ENCODE results near the gene SOBP.
"Not testable (repeated sequence)": the region's sequence is repeated elsewhere in the genome, so short reads cannot be mapped to it uniquely, and the experiment has no call there.

SOBP gene, protein sequence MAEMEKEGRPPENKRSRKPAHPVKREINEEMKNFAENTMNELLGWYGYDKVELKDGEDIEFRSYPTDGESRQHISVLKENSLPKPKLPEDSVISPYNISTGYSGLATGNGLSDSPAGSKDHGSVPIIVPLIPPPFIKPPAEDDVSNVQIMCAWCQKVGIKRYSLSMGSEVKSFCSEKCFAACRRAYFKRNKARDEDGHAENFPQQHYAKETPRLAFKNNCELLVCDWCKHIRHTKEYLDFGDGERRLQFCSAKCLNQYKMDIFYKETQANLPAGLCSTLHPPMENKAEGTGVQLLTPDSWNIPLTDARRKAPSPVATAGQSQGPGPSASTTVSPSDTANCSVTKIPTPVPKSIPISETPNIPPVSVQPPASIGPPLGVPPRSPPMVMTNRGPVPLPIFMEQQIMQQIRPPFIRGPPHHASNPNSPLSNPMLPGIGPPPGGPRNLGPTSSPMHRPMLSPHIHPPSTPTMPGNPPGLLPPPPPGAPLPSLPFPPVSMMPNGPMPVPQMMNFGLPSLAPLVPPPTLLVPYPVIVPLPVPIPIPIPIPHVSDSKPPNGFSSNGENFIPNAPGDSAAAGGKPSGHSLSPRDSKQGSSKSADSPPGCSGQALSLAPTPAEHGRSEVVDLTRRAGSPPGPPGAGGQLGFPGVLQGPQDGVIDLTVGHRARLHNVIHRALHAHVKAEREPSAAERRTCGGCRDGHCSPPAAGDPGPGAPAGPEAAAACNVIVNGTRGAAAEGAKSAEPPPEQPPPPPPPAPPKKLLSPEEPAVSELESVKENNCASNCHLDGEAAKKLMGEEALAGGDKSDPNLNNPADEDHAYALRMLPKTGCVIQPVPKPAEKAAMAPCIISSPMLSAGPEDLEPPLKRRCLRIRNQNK

DNA sequence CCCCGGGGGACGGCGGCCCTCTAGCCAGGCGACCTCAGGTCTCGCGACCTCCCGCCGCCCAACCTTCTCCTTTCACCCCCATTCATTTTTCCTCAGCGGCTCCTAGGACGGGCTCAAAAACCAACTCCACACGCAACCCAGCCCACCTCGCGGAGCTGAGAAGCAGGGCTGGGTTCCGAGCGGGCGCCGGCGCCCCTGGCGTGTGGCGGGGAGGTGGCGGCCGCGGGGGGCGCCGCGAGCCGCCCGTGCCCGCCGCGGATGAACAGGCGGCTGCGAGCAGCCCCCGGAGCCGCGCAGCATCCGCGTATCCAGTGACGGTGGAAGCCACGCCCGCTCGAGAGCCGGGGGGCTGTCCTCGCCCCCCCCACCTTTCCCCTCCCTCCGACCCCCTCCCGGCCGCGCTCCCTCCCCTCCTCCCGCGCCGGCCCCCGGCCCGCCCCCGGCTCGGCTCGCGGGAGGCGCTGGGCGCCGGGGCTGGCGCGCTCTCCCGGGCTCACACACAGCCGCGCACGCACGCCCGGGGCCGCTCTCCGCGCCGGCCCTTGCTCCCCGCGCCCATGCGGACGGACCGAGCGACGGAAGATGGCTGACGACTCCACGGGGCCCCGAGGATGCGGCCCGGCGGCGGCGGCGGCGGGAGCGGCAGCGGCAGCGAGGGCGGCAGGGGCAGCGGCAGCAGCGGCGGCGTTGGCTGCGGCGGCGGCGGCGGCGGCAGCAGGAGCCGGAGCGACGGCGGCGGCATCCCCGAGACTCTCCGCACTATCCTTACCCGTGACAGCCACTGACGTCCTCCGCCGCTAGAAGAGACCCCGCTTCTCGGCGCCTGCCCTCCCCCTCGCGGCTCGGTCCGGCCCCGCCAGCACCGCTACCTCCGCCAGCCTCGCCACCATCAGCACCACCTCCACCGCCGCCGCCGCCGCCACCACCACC lies at the start of gene SOBP:
Gene SOBP (plus strand): TSS at position 482 of the 930 bp plus-strand sequence. CDS start 500 bp downstream, outside the sequence.
- FAIRE-seq (no peak), DNase-seq (ENCODE audit: insufficient read length, low spot score) (peak; percentile 46)

DNA sequence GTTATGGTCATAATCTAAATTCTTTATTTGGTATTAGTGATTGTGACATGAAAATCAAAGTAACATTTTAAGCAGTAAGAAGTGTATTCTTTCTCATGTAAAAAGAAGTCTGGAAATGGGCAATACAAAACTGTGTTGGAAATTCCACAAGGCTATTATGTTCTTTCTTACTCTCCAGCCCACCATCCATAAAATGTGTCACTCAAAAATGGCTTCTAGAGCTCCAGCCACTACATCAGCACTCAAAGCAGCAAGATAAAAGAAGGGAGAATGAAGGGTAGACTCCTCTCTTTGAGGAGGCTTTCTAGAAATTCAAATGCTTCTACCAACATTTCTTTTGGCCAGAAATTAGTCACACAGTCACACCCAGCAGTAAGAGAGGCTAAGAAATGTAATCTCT lies 49.0 kb upstream of the SOBP start:
- FAIRE-seq, result no peak
- DNase-seq (ENCODE audit: insufficient read length, low spot score), result no peak

DNA sequence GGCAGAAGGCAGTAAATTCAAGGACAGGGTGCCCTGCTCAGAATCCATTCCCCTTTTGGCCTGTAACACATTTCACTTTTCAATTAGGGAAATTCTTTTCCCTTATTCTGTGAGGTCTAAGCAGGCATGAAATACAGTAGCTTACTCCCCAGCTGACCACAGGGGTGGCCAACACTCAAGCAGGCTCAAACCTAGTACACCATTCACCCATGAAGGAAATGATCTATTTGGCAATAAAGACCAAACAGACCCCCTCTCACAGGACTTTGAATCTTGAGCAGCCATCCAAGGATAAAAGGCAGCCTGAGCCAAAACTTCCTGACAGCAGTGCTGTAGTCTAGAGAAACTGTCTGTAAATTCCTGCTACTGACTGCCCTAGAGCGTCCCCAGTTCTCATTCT lies 48.2 kb upstream of the SOBP start:
- no peak for DNase-seq (ENCODE audit: insufficient read length, low spot score)

DNA sequence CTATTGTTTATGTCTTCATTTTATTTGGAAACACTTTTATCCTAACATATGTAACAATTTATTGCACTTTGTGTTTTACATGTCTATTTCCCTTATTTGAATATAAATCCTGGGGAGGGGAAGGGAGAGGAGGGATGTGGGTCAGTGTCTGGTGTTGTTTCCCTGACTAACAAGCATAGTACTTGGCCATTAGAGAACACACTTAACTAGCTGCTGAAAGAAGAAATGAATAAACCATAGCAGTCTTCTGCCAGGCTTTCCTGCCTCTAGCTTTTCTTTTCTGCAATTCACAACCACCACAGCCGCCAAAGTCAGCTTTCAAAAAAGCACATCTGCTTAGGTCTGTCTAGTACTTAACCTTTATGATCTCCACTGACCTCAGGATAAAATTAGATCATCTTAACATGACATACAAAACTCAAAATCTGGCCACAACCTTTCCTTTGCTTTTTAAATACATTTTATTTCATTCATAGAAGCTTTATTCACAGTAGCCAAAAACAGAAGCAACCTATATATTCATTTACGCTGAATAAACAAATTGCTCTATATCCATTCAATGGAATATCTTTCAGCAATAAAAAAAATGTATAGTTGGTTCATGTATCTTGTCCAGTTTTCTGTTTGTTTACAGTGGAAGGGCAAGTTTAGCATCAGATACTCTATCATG lies 46.8 kb upstream of the SOBP start:
- FAIRE-seq, result no peak
- DNase-seq (ENCODE audit: insufficient read length, low spot score), result no peak

More for the DNA sequence above, 48.2 kb upstream of the SOBP start:
- FAIRE-seq, result no peak

DNA sequence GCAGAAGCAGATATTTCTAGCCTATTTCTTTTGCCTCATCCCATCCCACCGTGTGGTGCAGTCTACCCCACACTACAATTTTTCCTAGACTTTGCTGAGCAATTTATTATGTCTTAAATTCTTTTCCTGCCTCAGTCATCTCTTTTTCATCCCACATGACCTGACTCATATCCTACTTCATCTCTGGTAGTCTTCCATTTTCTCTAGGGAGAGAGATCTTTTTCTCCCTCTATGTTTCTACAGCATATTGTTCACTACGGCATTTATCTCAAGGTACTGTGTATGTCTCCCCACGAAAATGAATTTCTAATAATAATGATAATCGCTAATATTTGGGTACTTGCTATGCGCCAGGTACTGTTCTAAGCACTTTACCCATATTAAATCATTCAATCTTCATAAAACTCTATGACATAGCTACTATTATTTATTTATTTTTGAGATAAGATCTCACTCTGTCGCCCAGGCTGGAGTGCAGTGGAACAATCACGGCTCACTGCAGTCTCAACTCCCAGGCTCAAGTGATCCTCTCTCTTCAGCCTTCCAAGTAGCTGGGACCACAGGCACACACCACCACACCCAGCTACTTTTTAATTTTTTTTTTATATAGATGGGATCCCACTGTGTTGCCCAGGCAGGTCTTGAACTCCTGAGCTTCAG lies 46.2 kb upstream of the SOBP start:
- no peak for FAIRE-seq
- DNase-seq (ENCODE audit: insufficient read length, low spot score), result no peak

DNA sequence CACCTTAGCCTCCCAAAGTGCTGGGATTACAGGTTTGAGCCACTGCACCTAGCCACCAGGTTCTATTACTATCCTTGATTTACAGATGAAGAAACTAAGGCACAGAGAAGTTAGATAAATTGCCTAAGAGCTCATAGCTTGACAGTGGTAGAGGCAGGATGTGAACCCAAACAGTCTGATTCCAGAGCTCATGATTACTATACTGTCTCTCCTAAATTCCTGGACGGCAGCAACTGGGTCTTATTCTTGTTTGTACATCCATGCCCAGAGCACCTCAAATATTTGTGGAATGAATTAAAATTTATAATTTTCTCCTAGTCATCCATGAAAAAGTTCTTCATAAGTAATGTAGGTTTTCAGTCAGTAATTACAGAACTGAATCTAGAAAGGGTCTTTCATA lies 45.6 kb upstream of the SOBP start:
- FAIRE-seq (no peak), DNase-seq (ENCODE audit: insufficient read length, low spot score) (no peak)

DNA sequence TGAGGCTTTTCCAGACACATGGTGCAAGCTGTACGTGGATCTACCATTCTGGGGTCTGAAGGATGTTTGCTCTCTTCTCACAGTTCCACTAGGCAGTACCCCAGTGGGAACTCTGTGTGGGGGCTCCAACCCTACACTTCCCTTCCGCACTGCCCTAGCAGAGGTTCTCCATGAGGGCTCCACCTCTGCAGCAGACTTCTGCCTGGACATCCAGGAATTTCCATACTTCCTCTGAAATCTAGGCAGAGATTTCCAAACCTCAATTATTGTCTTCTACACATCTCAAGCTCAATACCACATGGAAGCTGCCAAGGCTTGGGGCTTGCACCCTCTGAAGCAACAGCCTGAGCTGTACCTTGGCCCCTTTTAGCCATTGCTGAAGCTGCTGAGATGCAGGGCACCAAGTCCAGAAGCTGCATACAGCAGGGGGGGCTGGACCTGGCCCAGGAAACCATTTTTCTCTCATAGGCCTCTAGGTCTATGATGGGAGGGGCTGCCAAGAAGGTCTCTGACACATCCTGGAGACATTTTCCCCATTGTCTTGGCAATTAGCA lies 42.2 kb upstream of the SOBP start:
- DNase-seq (ENCODE audit: insufficient read length, low spot score) (no peak), FAIRE-seq (no peak)

DNA sequence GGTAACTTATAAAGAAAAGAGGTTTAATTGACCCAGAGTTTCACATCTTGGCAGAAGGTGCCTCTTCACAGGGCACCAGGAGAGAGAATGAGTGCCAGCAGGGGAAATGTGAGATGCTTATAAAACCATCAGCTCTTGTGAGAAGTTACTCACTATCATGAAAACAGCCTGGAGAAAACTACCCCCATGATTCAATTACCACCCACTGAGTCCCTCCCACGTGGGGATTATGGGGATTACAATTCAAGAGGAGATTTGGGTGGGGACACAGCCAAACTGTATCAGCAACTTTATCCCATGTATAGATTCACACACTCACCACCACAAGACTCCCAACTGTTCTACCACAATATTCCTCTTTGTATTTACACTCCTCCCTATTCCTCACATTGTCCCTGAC lies 41.1 kb upstream of the SOBP start:
- DNase-seq (ENCODE audit: insufficient read length, low spot score) (no peak), FAIRE-seq (no peak)

DNA sequence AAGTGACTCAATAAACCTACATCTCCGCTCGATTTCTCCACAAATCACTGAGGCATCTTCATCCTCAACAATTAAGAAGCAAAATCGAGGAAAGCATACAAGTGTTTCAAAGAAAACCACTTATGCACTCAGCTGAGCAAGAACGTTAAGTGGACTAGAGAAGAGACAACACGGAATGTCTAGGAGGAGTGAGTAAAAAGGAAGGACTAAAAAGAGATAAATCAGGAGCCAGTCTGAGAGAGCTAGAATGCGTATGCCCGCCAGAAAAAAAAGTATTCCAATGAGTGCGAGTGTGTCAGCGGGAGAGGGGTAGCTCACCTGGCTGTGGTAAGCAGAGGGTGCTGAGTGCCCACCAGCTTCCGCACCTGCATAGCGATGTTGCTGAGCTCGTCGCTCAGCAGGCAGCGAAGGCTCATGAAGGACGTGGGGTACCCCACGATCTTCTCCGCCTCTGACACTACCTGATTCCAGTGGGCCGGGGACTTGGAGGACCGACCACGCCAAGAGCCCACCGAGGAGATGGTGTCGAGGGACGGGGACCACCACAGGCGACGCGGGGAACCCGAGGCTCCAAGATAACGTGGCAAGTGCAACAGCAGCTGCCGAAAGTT lies 31.1 kb upstream of the SOBP start:
- peak; percentile 71 for FAIRE-seq

DNA sequence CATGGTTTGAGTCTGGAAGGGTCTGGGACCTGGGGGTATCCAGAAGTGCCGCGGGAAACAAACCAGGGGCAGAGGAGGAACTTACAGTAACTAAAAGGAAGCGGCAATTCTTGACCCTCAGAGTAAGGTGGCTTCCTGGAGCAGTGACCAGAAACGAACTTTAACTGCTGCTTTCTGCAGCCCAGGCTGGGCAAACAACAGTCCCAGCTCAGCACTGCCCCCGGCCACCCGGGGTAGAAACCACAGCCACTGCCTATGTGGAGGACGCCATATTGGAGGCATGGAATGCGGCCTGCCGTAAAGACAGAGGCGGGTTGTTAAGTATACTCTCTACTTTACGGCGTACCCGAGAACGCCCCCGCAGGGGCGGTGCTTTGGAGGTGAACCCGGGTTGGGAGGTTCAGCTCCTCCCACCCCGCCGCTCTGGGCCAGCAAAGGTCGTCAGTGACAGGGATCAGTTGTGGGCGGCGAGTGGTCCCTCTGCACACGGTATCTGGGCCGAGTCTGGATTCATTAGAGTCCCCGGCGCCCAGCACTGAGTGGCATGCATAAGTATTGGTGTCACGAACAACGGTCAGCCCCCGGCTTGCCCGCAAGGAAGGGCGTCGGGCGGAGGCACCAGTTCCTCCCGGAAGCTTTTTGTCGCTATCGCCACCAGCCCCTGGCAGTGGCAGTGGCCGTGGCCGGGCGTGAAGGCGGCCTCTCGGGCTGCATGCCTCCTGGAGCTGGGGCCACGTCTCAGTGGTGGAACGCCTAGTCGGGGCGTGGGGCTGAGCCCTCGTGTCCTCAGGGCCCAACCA lies 30.4 kb upstream of the SOBP start, which contains the start of gene PDSS2:
Gene PDSS2 (minus strand): TSS at position 282 of the 800 bp plus-strand sequence. CDS start 279 bp downstream, at position 3.
- FAIRE-seq, result peak; percentile 97
- DNase-seq (ENCODE audit: insufficient read length, low spot score), result peak; percentile 89

More for the DNA sequence above, 31.1 kb upstream of the SOBP start:
- DNase-seq (ENCODE audit: insufficient read length, low spot score), result peak; percentile 9

DNA sequence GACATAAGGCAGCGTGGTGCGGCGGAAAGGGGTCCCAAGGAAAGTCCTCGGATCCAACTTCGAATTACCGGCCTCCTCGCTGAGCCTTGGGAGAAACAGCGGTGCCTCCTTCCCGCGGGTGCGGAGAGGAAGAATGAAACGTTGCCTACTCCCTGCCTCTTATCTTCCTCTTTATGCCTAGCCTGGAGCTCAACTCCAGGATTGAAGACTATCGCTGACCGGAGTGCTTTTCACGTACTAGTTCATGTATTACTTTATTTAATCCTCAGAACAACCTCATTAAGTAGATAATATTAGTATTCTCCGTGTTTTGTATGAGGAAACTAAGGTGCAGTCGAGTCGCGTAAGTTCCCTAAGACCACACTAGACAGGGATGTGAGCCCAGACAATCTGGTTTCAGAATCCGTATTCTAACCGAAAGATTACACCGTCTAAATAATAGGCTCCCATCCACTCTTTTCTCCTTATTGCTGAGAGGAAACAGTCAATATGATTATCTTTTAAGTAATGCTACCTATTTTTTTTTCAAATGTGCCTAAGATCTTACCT lies 29.8 kb upstream of the SOBP start:
- DNase-seq (ENCODE audit: insufficient read length, low spot score) (no peak), FAIRE-seq (peak; percentile 64)

DNA sequence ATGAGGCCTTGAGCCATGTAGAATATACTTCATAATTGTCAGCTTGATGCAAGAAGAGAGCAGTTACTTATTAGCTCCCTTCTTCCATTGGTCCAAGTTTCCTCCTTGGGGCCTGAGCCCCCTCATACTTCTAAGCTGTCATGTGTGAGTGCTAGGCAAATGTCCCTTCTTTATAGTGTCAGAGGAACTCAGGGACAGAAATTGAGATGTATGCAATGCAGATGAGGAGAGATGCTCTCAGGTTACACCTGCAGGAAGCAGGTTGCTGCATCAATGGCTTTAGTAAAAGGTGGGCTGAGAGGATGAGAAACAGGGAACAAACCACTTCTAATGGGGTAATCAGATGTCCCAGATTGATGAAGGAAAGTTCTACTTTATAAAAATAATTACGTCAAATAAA lies 23.9 kb upstream of the SOBP start:
- no peak for FAIRE-seq
- DNase-seq (ENCODE audit: insufficient read length, low spot score), result no peak

DNA sequence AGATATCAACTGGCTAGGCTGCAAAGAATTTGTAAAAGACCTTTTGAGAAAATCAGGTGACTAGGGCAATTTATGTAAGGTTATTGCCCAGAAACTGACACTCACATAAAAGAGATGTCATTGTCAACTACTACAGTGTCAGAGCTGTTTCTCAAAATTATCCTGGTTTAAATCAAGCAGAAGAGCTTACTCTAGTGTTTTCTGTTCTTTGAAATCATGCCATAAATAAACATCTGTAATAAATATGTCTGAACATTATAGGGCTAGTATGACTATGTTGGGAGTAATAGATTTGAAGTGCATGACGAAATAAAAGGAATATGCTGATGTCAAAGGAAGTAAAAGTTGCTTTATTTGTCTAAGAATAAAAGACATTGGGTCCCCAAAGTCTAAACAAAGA lies 19.6 kb upstream of the SOBP start:
- no peak for FAIRE-seq
- no peak for DNase-seq (ENCODE audit: insufficient read length, low spot score)

DNA sequence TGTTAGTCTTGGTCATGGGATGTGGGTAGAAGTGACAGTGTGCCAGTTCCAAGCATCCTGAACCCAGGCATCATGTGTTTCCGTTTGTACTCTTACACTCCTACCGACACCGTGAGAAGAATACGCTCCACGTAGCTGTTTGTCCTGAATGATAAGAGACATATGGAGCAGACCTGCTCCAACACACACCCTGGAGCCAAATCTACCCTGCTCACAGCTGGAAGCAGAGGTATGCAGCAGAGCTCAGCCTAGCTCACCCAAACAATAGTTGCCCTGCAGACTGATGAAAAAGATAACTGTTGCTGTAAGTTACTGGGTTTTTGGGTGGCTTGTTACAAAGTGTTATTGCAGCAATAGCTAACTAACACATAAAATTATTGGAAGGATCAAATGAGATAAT lies 16.3 kb upstream of the SOBP start:
- FAIRE-seq, result no peak
- no peak for DNase-seq (ENCODE audit: insufficient read length, low spot score)

DNA sequence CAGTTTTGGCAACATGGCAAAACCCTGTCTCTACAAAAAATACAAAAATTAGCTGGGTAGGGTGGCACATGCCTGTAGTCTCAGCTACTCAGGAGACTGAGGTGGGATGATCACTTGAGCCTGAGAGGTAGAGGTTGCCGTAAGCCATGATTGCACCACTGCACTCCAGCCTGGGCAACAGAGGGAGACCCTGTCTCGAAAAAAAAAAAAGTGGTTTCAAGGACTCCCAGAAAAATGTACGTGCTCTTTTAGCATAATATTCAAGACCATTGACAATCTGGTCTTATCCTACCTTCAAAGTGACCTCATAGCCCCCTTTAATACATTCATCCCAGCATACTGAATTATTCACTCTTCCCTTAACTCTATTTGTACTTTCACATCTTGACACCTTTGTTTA lies 14.6 kb upstream of the SOBP start:
- not testable (repeated sequence) for FAIRE-seq; DNase-seq (ENCODE audit: insufficient read length, low spot score)

DNA sequence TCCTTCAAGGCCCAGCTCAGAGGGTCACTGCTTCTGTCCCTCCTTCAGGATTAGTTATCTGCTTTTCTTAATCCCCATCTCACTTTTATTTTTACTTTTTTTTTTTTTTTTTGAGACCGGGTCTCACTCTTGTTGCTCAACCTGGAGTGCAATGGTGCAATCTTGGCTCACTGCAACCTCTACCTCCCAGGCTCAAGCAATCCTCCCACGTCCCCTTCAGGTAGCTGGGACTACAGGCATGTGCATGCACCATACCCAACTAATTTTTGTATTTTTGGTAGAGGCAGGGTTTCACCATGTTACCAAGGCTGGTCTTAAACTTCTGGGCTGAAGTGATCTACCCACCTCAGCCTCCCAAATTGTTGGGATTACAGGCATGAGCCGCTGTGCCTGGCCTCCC lies 14.1 kb upstream of the SOBP start:
- FAIRE-seq; DNase-seq (ENCODE audit: insufficient read length, low spot score): not testable (repeated sequence)

DNA sequence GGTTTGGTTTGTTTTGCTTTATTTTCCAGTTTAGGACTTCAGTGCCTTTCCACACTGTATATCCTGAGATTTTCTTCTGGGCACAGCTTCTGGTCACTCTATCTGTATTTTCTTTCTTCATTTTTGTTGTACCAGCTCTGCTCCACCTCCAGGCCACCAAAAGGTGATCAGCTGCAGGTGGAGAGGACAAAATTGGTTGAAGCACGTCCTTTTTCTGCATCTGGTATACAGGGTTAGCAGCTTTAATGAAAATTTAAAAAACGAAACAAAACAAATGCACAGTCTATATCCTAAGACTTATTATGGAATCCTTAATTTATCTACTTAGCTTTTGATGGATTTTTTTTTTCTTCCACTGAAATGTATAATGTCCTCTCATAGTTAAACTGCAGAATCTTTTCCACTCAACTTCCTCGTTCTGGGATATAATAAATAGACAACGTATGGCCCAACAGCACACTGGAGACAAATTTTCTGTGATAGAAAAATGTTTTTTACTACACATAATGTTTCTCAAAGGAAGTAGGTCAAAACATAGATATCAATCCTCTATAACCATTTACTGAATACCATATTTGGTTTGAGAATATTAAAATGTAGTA lies 10.7 kb upstream of the SOBP start:
- FAIRE-seq (no peak), DNase-seq (ENCODE audit: insufficient read length, low spot score) (no peak)

All from GM19239 (cell line).